Peyer's patch (tissue), 4 donors: ENCODE results near the gene MAGEB2.

ENCODE experiments used
- CTCF ChIP-seq, 6 experiments: fragments of 450-650 bp in 4 of 6; fragments of 200-600 bp in 2 of 6; sonication (generic) in 1 of 6; IDR thresholded peaks; one replicate each; pipeline ENCODE4 v1.5.1; 2017 to 2019; ENCODE audit warnings: antibody characterized with exemption in 6 of 6, mild to moderate bottlenecking in 3 of 6, moderate library complexity in 1 of 6
- POLR2A ChIP-seq, 2 donors: fragments of 450-650 bp; IDR thresholded peaks; one replicate each; pipeline ENCODE4 v1.5.1; 2017; ENCODE audit warnings: antibody characterized with exemption in 2 of 2, mild to moderate bottlenecking in 2 of 2, moderate library complexity in 2 of 2

- TF ChIP-seq CTCF (IDR thresholded peaks at IDR 0.05) (no peak), POLR2A (IDR thresholded peaks at IDR 0.05) (no peak)
Observed at GRCh38 chrX:30196322-30196721, 19.0 kb upstream of the MAGEB2 start.
